Dedifferentiated amniotic fluid mesenchymal stem cell (primary cell): ENCODE data around the gene CHCHD6.

Source experiments
- DNase-seq: peaks from one replicate; pipeline ENCODE4 v3.0.0-alpha.2; 2016; ENCODE audit errors: extremely low spot score

The CHCHD6 gene

DNA sequence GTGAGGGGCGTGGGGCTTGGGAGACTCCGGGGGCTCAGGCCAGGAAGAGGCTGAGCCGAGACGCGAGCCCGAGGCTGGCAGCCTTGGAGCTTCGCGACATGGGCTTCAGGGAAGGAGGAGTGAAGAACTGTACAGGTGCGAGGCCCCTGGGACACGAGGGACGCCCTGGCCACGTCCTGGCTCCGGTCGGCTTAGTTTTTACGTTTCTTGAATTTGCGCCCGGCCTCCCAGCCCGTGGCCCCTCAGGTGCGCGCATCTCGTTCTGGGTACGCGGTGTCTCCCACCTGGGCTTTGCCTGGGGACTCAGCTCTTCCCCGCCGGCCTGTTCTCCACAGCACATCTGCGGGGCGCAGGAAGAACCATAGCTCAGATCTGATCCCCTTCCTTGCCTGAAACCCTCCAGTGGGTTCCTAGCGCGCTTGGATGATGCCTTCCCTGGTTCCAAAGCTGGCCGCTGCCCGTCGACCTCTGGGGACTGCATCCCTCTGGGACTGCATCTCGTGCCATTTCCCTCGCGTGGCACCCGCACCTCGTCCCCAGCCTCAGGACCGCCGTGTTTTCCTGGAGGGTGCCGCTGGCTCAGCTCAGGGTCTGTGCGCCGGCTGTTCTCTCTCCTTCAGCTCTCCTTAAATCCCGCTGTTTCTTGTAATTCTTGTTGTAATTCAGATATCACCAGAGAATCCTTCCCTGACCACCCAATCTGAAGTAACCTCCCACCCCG, 614 bp downstream of the CHCHD6 start:
- no peak for DNase-seq

DNA sequence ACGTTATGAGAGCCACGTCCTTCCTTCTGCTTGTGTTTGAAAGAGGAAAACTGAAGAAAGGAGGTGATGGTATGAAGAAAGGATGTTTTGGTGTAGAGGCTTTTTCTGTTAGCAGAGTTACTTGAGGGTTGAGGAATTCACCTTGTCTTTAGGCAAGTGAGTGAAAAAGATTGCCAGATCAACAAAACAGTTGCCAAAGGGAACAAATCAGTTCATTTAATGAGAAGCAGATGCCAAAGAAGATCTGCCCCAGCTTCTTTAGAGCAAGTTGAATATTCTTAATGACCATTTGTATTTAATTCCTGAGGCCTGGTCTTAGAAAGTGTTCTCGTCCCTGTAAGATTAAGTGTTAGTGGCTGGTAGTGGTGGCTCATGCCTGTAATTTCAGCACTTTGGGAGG, 2.6 kb downstream of the CHCHD6 start:
- no peak for DNase-seq

DNA sequence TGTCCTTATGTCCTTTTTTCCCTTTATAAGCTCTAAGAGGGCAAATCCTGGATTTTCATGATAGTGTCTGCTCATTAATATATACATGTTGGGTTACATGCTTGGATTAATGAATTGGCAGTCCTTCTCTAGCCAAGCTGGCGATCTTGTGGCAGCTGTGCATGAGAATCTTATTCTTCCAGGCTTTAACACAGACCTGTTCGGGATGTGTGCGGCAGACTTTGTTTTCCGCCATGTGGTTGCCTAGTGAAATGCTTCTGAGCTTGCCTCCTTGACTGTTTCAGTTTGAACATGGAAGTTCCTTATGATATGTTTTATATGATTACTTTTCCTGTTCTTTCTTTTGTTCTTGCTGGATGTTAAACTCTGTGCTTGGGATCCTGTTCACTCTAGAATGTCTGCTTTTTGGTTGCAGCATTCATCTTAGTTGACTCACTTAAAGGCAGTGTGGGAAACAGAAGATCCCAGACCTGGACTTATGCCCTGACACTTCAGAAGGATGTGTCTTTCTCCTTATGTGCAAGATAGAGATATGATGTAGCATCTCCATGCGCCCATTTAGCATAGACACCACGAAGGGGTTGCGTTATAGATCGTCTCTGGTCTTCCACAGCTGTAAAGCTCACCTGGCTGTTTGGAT, 7.2 kb downstream of the CHCHD6 start:
- DNase-seq = peak; percentile 27

DNA sequence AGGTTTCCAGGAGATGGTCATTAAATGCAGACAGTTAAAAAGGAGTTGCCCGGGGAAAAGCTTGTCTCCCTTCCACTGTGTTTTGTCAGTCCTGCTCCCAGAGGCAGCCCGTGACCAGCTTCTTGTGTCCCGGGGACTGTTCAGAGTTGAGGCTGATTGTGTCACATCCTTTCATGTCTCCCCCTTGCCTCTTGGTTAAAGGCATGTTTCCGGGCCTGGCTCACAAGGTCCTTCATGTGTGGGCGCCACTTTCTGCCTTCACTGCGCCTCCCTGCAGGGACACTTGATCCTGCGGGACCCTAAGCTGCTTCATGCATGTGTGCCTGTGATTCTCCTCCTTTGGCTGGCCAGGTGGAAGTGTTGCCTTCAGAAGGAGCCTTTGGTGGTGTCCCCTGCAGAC, 9.2 kb downstream of the CHCHD6 start:
- no peak for DNase-seq

DNA sequence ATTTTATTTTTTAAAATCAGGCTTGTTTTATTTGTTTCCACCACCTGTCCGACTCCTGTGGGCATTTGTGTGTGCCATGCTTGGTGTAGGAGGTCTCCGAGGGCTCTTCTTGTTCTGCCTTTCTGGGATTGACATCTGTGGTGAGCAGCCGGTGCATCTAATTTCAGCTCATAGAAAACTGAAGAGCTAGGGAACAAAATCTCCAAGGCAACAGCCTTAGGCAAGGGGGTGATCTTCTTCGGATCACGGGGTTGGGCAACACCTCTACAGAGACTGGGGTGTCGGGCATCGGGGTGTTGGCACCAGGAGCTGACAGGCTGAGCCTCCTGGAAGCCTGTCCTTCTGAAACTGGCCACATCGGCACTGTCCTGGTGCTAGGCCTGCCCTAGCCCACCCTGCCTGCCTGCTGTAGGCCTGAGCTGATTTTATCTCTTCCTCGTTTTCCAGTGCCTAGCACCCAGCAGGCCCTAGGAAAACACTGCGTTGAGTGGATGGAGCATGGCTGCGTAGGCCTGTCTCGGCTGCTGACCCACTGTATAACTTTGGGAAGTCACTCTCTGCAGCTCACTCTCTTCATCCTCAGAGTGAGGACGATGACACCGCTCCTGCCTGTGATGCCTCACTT, 10.3 kb downstream of the CHCHD6 start:
- DNase-seq = no peak

DNA sequence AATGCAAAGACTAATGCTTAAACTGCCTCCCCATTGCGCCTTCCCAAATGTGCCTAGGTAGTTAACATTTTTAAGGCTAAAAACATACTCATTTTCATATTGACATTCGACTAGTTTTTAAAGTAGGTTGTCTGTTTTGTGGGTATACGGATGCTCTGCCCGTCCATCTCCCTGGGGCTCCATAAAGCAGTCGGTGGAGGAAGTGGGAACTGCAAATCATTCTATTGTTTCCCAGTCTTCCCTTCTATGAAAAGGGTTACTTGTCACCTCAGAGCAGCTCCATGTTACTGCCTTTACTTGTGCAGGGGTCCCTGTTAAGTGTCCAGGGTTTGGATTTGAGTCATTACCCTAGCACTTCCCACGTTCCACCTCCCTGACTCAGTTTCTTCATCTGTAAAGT, 10.9 kb downstream of the CHCHD6 start:
- DNase-seq = no peak

DNA sequence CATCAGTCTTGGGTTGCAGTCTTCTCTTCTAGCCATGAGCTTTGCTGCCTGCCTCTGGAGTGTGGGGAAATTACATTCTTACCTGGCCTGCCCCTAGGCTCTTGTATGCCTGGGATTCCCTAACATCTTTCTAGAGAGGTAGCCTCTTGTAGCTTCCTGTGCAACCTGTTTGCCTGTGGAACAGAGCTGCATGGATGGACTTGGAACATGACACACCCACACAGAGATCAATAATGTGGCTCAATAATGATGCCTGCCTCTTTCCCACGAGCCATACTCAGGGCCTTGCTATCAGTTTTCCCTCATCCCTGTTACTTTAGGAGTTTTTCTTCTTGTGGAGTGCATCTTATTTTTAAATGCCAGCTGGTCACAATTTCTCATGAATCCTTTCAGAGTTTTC, 11.4 kb downstream of the CHCHD6 start:
- DNase-seq = no peak

DNA sequence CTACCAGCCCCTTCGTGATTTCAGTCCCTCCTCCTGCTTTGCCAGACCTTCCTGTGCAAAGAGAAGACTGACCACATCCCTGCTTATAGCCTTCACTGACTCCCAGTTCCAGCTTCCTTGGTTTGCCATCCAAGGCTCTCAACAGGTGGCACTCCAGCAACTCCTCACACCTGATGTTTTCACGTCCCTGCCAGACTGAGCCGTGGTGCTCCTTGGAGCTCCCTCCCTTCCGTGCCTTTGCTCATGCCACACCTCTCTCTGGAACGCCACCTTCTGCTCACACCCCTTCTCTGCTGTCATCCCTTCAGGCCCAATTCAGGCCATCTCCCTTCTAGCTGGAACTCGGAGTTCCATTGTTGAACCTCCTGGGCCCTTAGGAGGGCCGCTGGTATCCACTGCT, 12.0 kb downstream of the CHCHD6 start:
- no peak for DNase-seq

DNA sequence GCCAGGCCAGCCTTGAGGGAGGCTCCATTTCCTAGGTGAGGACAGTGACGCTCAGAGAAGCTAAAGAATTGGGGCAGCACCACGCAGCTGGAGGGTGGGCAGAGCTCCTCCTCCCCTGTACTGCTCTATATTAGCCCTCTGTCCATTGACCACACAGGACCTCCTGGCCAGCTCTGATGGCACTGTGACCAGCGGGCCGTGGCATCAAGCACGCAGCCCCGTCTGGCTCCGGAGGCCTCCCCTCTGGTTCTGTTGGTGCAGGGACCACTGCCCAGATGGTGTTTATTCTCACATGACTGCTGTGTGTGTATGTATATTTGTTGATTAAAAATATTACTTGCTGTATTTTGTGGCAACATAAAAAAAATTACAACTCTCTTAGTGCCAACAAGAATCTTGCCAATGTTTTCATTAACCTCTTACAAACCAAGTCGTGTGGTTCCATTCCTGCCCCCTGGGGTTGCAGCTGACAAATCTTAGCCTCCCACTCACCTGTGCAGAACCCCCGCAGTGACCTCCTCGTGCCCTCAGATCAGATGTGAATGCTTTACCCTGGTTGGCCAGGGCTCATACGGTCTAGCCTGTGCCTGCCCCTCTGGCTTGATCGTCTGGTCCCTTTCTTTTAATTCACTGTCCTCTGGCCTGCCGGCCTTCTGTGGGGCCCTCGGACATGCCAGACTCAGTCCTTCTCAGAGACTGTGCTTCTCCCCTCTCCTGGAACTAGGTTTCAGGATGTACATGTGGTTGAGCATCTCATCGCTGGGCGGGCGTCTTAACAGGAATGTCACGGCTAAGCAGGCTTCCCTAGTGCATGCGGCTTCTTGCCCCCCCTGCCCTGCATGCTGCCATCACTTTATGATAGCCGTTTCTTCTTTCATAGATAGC, 14.8 kb downstream of the CHCHD6 start:
- no peak for DNase-seq

DNA sequence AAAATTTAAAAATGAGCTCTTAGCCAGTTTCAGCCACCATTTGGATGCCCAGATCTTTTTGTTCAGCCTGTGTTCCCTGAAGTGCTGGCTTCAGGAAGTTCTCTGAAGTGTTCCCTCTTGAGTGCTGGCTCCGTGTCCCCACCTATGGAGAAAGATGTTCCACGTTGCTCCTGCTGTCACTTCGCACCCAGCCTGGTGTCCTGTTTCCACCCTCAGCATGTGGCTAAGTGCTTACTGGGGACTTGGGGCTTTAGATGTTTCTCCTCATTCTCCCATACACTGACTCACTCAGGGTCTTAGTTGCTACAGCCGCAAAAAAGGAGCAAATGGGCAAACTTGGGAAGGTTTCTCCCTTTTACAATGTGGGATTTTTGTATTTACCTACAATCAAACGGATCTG, 16.6 kb downstream of the CHCHD6 start:
- no peak for DNase-seq

DNA sequence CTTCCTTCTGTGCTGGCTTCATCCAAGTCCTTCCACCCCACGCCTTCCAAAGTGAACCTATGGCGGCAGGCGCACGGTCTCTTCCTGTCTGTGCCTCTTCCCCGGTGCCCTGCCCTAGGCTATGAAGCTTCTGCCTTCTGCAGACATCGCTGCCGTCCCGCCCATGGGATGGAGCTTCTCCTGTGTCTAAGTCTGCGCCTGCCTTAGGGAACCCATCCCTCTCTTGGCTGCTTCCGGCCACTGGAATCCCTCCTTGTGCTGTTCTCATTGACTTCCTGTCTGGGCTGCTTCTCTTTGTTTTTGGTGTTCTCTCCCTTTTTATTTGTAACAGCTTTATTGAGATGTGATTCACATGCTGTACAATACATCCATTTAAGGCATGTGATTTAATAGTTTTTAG, 17.2 kb downstream of the CHCHD6 start:
- no peak for DNase-seq

DNA sequence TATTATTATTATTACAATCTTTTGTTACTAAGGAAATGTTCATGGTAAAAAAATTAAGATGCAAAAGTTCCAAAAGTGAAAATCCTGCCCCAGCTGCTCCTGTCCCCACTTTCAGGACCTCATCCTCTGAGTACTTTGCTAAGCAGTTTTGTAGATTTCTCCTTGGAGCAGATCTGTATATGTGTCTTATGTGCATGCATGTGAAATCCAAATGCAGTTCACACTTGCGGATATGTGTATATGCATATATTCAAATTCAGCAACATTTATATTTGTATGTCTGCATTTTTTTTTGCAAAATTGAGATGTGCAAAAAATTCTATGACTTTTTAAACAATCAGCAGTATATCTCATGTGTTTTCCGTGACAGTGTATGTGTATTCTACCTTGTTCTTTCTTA, 19.2 kb downstream of the CHCHD6 start:
- DNase-seq = no peak

DNA sequence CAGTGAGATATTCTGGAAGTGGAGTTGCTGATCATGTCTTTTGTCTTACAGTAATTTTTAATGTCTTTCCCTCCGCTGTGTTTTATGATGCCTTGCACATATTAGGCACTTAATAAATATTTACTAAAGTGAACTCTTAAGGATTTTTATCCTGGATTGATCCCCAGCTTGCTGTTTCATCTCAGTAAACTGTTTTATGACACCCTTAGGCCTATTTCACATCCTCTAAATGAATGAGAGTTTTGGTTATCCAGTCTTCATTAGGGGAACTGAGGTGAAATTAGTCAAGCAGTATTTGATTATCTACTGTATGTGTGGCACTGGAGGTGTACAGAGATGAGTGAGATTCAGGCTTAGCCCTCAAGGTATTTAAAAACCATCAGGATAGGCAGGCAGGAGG, 19.8 kb downstream of the CHCHD6 start:
- DNase-seq = no peak

DNA sequence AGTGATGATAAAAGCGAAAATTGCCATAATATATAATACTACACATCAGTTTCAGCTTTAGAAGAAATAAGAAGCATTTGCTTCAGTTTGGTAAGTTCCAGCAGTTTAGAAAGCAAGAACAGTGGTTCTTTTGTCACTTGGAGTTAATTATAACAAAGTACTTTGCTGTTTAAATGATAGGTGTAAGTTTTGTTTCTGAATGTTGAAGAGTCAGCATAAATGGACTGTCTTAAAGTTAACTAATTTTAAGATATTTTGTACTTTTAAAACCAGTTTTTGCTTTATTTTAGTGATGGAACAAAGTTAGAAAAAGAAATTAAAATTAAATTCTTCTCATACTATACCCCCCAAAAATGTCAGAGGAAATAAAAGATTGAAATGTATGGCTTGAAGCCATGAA, 24.6 kb downstream of the CHCHD6 start:
- no peak for DNase-seq

DNA sequence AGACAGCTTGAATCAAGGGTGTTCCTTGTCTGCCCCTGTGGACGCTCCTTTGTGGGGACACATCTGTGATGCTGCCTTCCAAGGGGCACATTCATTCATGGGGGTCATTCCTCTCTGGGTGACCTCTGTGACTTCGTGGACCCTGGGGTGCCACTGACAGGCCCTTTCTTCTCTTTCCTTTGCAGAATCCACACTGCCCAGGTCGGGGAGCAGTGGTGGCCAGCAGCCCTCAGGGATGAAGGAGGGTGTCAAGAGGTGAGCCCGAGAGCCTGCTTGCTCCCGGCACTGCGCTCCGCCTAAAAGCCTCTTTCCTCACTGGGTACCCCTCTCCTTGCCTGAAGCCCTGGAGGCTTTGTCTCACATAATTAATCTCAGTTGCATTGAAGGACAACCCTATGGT, 26.3 kb downstream of the CHCHD6 start:
- no peak for DNase-seq

DNA sequence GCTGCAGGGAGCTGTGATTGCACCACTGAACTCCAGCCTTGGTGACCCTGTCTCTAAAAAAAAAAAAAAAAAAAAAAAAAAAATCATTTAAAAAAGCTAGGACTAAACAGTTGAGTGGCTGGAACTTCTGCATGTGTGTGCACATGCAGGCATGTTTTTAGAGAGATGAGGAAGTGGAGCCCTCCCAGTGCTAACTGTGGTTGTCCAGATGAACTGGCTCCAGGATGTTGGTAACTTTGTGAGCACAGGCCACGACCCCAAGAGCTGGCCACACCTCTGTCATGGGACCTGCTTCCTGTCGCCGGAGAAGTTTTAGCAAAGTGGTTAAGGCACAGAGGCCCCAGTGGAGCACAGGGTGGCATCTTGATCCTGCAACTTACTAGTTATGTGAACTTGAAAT, 27.0 kb downstream of the CHCHD6 start:
- DNase-seq = no peak

DNA sequence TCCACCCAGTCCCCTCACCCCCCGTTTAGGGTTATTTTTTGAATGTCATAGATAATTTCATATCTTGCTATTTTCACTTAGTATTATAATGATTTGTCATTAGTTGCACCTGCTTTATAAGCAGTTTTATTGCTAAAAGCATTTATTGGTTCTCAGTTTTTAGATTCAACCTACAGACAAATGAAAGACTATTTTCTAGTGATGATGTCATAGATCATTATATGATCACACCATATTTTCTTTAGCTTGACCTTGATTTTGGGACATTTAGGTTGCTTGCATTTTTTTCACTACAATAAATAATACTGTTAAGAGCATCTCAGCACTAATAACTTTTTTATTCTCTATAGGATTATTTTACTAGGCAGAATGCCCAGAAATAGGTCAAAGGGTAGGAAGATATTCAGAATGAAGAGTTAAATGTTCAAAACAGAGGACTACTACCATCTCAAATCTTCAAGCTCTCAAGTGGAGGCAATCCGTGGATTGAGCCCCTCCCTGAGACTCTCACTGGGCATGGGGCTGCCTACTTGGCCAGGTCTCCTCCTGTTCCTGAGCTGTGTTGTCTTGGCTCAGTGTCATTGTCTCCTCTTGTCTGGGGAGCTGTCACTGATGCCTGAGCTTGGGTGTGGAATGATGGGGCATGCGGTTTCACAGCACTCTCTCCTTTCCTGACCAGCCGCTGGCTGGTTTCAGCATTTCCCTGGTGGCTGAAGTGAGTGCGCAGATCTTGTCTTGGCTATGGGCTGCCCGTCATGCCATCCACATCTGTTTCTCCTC, 28.4 kb downstream of the CHCHD6 start:
- no peak for DNase-seq

DNA sequence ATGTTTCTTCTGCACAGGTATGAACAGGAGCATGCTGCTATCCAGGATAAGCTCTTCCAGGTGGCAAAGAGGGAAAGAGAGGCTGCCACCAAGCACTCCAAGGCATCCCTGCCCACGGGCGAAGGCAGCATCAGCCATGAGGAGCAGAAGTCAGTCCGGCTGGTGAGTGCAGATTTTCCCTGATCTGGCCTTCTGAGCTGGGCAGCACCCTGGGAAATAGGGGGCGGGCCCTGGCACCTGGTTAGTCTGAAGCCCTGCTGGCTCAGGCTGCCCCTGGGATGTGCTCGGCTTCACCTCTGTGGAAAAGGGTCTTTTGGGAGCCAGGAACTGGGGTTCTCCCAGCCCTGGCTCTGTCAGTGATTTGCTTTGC, 29.0 kb downstream of the CHCHD6 start:
- DNase-seq = no peak

DNA sequence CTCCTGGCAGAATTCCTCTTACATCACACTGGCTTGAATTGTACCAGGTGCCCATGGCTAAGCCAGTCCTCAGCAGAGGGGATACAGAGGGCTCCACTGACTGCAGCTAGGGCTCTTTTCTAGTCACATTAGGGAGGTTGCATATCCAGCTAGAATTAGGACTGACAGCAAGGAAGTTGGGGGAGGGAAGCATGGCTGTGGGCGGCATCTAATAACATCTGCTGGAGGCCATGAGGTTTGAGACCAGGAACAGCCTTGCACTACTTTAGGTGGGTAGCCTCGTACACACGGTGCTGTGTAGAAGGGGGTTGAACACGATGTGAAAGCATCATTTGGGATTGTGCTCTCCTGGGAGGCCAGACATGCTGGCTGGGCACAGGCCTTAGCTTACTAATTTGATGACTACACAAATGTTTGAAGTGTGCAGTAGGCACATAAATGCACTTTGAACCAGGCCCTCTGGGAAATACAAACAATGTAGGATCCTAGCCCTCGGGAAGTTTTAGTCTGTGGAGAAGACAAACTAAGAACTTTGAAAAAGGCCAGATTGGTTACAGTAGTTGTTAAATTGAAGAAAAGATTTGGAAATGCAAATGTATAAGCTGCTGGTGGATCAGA, 30.2 kb downstream of the CHCHD6 start:
- DNase-seq = no peak

DNA sequence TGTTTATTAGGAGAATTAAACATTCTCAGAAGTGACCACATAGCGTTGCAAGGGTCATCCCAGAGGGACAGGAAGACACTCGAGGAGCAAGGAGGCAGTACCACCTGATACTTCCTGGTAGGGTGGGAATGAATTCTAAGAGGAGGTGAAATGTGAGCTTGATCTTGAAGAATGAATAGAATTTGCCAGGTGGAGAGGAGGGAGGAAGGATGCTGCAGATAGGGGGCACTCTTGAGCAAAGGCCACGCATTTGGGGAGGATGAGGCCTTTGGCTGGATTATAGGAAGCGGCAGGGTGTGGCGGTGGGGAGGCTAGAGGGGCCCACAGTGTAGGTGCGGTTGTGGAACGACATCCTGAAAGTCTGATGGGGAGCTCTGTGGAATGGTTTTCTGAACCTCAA, 33.5 kb downstream of the CHCHD6 start:
- no peak for DNase-seq

DNA sequence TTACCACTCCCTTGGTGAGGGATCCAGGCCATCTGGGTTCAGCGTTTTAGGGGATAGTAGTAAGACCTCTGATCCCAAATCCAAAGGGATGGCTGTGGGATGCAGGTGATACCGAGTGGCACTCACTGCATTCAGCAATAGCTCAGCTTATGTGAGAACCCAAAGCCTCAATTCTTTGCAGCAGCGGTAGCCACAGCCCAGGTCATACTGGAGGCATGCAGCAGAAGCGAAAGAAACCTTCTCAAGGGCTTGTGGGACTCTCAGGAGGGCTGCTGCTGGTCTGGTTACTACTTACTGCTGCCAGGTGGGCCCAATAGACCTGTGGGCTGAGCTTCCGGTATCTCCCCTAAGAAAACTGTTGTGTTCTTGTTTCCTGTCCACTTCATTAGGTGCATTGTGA, 38.0 kb downstream of the CHCHD6 start:
- no peak for DNase-seq
